WTC11 (cell line): ENCODE results near the gene TRIM59. TPM values are rescaled to one million over a fixed set of nuclear protein-coding genes. Genes with fewer than 3 reads are reported as not detected.

Experiments used
- ATAC-seq: fragments of 200-7000 bp; cut with Tn5 transposase; 2 replicates; pipeline ENCODE4 v1.10.0; 2021; ENCODE audit warnings: mild to moderate bottlenecking, moderate library complexity
- CTCF ChIA-PET: fragments of 300-600 bp; sonication (Branson Sonifier 250); formaldehyde crosslinking; loops from one replicate; lab custom pipeline; 2021; ENCODE audit warnings: antibody characterized with exemption; lab: Charles Lee
- POLR2A ChIA-PET: fragments of 350-600 bp; sonication (Branson Sonifier 250); formaldehyde crosslinking; loops from one replicate; lab custom pipeline; 2021; ENCODE audit warnings: antibody characterized with exemption; lab: Charles Lee
- DNase-seq: peaks from one replicate; pipeline ENCODE4 v3.0.0; 2021; ENCODE audit warnings: low spot score
- H3K27ac Mint-ChIP-seq: 2 replicates; pipeline ENCODE4 v1.8.0; 2021; ENCODE audit warnings: mixed read lengths
- H3K27me3 Mint-ChIP-seq: 2 replicates; pipeline ENCODE4 v1.8.0; 2021; ENCODE audit warnings: low read depth, mild to moderate bottlenecking, moderate library complexity, mixed read lengths
- H3K36me3 Mint-ChIP-seq: 2 replicates; pipeline ENCODE4 v1.8.0; 2021; ENCODE audit warnings: mixed read lengths
- H3K4me1 Mint-ChIP-seq: 2 replicates; pipeline ENCODE4 v1.8.0; 2022; ENCODE audit warnings: mixed read lengths
- H3K4me3 Mint-ChIP-seq: 2 replicates; pipeline ENCODE4 v1.8.0; 2021; ENCODE audit warnings: mild to moderate bottlenecking, moderate library complexity, mixed read lengths
- H3K9me3 Mint-ChIP-seq: 2 replicates; pipeline ENCODE4 v1.8.0; 2021; ENCODE audit warnings: mixed read lengths
- CREB1 ChIP-seq: sonication (generic); formaldehyde crosslinking; IDR thresholded peaks from 2 replicates; pipeline ENCODE4 v1.8.0; 2023; ENCODE audit warnings: mild to moderate bottlenecking, missing genetic modification reagents
- ESRRA ChIP-seq: sonication (generic); formaldehyde crosslinking; IDR thresholded peaks from 2 replicates; pipeline ENCODE4 v1.8.1; 2022; ENCODE audit warnings: mild to moderate bottlenecking, missing genetic modification reagents, borderline replicate concordance
- ETV6 ChIP-seq: sonication (generic); formaldehyde crosslinking; IDR thresholded peaks from 2 replicates; pipeline ENCODE4 v1.8.1; 2022; ENCODE audit warnings: mild to moderate bottlenecking, missing genetic modification reagents
- FOXJ3 ChIP-seq: sonication (generic); formaldehyde crosslinking; IDR thresholded peaks from 2 replicates; pipeline ENCODE4 v1.9.0; 2021; ENCODE audit warnings: missing genetic modification reagents, mild to moderate bottlenecking, borderline replicate concordance
- HMGA2 ChIP-seq: fragments of 250-450 bp; sonication (Bioruptor Pico); IDR thresholded peaks from 2 replicates; pipeline ENCODE4 v1.4.0; 2021; ENCODE audit warnings: mild to moderate bottlenecking, moderate library complexity
- NFATC4 ChIP-seq: fragments of 250-450 bp; sonication (Bioruptor Pico); IDR thresholded peaks from 2 replicates; pipeline ENCODE4 v1.9.0; 2021; ENCODE audit warnings: mild to moderate bottlenecking
- TEAD1 ChIP-seq: sonication (generic); formaldehyde crosslinking; IDR thresholded peaks from 2 replicates; pipeline ENCODE4 v1.8.0; 2022; ENCODE audit warnings: mild to moderate bottlenecking, missing genetic modification reagents
- ZBTB21 ChIP-seq: sonication (generic); formaldehyde crosslinking; IDR thresholded peaks from 2 replicates; pipeline ENCODE4 v1.8.1; 2023; ENCODE audit warnings: mild to moderate bottlenecking, missing genetic modification reagents, borderline replicate concordance
- ZNF138 ChIP-seq: sonication (generic); formaldehyde crosslinking; conservative IDR thresholded peaks from 2 replicates; pipeline ENCODE4 v1.8.1; 2022; ENCODE audit warnings: mild to moderate bottlenecking, moderate library complexity, missing genetic modification reagents
- ZNF263 ChIP-seq: sonication (generic); formaldehyde crosslinking; IDR thresholded peaks from 2 replicates; pipeline ENCODE4 v1.8.1; 2022; ENCODE audit warnings: low read depth, mild to moderate bottlenecking, moderate library complexity, missing genetic modification reagents
- total RNA-seq: library from RNA; stranded (reverse); gene quantifications from 3 replicates; pipeline ENCODE4 v1.2.3, GENCODE V29; 2021
- TF ChIP-seq, protein P1 (sequence below): fragments of 250-450 bp; sonication (Bioruptor Pico); IDR thresholded peaks from 2 replicates; pipeline ENCODE4 v1.9.0; 2021; ENCODE audit warnings: mild to moderate bottlenecking, borderline replicate concordance
- TF ChIP-seq, protein P2 (sequence below): sonication (generic); formaldehyde crosslinking; IDR thresholded peaks from 2 replicates; pipeline ENCODE4 v1.8.0; 2023; ENCODE audit warnings: missing genetic modification reagents, mild to moderate bottlenecking, borderline replicate concordance
- TF ChIP-seq, protein P3 (sequence below): sonication (generic); formaldehyde crosslinking; IDR thresholded peaks from 2 replicates; pipeline ENCODE4 v1.8.0; 2023; ENCODE audit warnings: missing genetic modification reagents
- TF ChIP-seq, protein P4 (sequence below): sonication (generic); formaldehyde crosslinking; IDR thresholded peaks from 2 replicates; pipeline ENCODE4 v1.8.0; 2022; ENCODE audit warnings: mild to moderate bottlenecking, missing genetic modification reagents
- TF ChIP-seq, protein P5 (sequence below): fragments of 250-450 bp; sonication (Bioruptor Pico); IDR thresholded peaks from 2 replicates; pipeline ENCODE4 v1.9.0; 2021; ENCODE audit warnings: moderate library complexity, mild to moderate bottlenecking, inconsistent platforms, borderline replicate concordance
- TF ChIP-seq, protein P6 (sequence below): sonication (generic); formaldehyde crosslinking; IDR thresholded peaks from 2 replicates; pipeline ENCODE4 v1.8.1; 2022; ENCODE audit warnings: mild to moderate bottlenecking, moderate library complexity, missing genetic modification reagents
- TF ChIP-seq, protein P7 (sequence below): sonication (generic); formaldehyde crosslinking; IDR thresholded peaks from 2 replicates; pipeline ENCODE4 v1.8.1; 2022; ENCODE audit warnings: missing genetic modification reagents, borderline replicate concordance

The TRIM59 gene
- total RNA-seq, 1 experiment from 2014 or later = 32.4 TPM

DNA sequence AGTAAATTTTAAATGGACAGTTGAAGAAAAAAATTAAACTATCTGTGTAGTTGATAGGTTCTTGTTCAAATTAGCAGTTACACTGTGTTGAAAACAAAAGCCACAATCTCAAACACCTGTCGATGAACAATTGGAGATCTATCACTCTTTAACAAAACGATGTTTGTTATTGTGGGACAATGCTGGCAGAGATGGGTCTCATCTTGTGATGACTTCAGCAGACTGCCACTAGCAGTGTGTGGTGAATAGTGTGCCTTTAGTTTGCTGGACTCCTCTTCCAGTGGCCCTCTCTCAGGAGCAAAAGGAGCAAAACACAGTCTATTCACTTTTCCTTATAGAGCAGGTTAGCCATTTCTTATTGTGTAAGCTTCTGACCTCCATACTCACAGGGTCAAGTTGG, 14.7 kb upstream of the TRIM59 start:
- TF ChIP-seq CREB1 (CRISPR knock-in tag) (no peak), ZBTB21 (CRISPR knock-in tag) (no peak), TEAD1 (no peak), ZNF263 (no peak), ETV6 (CRISPR knock-in tag) (no peak), HMGA2 (CRISPR knock-in tag) (no peak), NFATC4 (CRISPR knock-in tag) (no peak), ZNF138 (no peak), FOXJ3 (CRISPR knock-in tag) (no peak), ESRRA (CRISPR knock-in tag) (no peak)
- TF ChIP-seq, protein P1, sequence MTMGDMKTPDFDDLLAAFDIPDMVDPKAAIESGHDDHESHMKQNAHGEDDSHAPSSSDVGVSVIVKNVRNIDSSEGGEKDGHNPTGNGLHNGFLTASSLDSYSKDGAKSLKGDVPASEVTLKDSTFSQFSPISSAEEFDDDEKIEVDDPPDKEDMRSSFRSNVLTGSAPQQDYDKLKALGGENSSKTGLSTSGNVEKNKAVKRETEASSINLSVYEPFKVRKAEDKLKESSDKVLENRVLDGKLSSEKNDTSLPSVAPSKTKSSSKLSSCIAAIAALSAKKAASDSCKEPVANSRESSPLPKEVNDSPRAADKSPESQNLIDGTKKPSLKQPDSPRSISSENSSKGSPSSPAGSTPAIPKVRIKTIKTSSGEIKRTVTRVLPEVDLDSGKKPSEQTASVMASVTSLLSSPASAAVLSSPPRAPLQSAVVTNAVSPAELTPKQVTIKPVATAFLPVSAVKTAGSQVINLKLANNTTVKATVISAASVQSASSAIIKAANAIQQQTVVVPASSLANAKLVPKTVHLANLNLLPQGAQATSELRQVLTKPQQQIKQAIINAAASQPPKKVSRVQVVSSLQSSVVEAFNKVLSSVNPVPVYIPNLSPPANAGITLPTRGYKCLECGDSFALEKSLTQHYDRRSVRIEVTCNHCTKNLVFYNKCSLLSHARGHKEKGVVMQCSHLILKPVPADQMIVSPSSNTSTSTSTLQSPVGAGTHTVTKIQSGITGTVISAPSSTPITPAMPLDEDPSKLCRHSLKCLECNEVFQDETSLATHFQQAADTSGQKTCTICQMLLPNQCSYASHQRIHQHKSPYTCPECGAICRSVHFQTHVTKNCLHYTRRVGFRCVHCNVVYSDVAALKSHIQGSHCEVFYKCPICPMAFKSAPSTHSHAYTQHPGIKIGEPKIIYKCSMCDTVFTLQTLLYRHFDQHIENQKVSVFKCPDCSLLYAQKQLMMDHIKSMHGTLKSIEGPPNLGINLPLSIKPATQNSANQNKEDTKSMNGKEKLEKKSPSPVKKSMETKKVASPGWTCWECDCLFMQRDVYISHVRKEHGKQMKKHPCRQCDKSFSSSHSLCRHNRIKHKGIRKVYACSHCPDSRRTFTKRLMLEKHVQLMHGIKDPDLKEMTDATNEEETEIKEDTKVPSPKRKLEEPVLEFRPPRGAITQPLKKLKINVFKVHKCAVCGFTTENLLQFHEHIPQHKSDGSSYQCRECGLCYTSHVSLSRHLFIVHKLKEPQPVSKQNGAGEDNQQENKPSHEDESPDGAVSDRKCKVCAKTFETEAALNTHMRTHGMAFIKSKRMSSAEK (CRISPR knock-in tag) = no peak
- TF ChIP-seq, protein P2, sequence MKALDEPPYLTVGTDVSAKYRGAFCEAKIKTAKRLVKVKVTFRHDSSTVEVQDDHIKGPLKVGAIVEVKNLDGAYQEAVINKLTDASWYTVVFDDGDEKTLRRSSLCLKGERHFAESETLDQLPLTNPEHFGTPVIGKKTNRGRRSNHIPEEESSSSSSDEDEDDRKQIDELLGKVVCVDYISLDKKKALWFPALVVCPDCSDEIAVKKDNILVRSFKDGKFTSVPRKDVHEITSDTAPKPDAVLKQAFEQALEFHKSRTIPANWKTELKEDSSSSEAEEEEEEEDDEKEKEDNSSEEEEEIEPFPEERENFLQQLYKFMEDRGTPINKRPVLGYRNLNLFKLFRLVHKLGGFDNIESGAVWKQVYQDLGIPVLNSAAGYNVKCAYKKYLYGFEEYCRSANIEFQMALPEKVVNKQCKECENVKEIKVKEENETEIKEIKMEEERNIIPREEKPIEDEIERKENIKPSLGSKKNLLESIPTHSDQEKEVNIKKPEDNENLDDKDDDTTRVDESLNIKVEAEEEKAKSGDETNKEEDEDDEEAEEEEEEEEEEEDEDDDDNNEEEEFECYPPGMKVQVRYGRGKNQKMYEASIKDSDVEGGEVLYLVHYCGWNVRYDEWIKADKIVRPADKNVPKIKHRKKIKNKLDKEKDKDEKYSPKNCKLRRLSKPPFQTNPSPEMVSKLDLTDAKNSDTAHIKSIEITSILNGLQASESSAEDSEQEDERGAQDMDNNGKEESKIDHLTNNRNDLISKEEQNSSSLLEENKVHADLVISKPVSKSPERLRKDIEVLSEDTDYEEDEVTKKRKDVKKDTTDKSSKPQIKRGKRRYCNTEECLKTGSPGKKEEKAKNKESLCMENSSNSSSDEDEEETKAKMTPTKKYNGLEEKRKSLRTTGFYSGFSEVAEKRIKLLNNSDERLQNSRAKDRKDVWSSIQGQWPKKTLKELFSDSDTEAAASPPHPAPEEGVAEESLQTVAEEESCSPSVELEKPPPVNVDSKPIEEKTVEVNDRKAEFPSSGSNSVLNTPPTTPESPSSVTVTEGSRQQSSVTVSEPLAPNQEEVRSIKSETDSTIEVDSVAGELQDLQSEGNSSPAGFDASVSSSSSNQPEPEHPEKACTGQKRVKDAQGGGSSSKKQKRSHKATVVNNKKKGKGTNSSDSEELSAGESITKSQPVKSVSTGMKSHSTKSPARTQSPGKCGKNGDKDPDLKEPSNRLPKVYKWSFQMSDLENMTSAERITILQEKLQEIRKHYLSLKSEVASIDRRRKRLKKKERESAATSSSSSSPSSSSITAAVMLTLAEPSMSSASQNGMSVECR (CRISPR knock-in tag) = no peak
- TF ChIP-seq, protein P3, sequence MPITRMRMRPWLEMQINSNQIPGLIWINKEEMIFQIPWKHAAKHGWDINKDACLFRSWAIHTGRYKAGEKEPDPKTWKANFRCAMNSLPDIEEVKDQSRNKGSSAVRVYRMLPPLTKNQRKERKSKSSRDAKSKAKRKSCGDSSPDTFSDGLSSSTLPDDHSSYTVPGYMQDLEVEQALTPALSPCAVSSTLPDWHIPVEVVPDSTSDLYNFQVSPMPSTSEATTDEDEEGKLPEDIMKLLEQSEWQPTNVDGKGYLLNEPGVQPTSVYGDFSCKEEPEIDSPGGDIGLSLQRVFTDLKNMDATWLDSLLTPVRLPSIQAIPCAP (CRISPR knock-in tag) = no peak
- TF ChIP-seq, protein P4, sequence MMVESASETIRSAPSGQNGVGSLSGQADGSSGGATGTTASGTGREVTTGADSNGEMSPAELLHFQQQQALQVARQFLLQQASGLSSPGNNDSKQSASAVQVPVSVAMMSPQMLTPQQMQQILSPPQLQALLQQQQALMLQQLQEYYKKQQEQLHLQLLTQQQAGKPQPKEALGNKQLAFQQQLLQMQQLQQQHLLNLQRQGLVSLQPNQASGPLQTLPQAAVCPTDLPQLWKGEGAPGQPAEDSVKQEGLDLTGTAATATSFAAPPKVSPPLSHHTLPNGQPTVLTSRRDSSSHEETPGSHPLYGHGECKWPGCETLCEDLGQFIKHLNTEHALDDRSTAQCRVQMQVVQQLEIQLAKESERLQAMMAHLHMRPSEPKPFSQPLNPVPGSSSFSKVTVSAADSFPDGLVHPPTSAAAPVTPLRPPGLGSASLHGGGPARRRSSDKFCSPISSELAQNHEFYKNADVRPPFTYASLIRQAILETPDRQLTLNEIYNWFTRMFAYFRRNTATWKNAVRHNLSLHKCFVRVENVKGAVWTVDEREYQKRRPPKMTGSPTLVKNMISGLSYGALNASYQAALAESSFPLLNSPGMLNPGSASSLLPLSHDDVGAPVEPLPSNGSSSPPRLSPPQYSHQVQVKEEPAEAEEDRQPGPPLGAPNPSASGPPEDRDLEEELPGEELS (CRISPR knock-in tag) = no peak
- TF ChIP-seq, protein P5, sequence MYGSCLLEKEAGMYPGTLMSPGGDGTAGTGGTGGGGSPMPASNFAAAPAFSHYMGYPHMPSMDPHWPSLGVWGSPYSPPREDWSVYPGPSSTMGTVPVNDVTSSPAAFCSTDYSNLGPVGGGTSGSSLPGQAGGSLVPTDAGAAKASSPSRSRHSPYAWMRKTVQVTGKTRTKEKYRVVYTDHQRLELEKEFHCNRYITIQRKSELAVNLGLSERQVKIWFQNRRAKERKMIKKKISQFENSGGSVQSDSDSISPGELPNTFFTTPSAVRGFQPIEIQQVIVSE (CRISPR knock-in tag) = no peak
- TF ChIP-seq, protein P6, sequence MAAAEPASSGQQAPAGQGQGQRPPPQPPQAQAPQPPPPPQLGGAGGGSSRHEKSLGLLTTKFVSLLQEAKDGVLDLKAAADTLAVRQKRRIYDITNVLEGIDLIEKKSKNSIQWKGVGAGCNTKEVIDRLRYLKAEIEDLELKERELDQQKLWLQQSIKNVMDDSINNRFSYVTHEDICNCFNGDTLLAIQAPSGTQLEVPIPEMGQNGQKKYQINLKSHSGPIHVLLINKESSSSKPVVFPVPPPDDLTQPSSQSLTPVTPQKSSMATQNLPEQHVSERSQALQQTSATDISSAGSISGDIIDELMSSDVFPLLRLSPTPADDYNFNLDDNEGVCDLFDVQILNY = no peak
- TF ChIP-seq, protein P7, sequence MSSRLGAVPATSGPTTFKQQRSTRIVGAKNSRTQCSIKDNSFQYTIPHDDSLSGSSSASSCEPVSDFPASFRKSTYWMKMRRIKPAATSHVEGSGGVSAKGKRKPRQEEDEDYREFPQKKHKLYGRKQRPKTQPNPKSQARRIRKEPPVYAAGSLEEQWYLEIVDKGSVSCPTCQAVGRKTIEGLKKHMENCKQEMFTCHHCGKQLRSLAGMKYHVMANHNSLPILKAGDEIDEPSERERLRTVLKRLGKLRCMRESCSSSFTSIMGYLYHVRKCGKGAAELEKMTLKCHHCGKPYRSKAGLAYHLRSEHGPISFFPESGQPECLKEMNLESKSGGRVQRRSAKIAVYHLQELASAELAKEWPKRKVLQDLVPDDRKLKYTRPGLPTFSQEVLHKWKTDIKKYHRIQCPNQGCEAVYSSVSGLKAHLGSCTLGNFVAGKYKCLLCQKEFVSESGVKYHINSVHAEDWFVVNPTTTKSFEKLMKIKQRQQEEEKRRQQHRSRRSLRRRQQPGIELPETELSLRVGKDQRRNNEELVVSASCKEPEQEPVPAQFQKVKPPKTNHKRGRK (CRISPR knock-in tag) = no peak
- CTCF ChIA-PET = interaction anchor here (1.6 kb wide), 1 partner anchor 14 kb away, joined by 4 read pairs; the partner anchor contains the start of gene TRIM59
- H3K27me3 Mint-ChIP-seq = peaks cover 36% of the 10 kb centered on the region

More for the DNA sequence above, 14.7 kb upstream of the TRIM59 start:
- no peak for ATAC-seq
- no peak overlapping the region for H3K27ac Mint-ChIP-seq
- no peak overlapping the region for H3K4me3 Mint-ChIP-seq
- DNase-seq = no peak
- peaks cover 19% of the 10 kb centered on the region for H3K9me3 Mint-ChIP-seq
- POLR2A ChIA-PET = no interaction called here
- H3K36me3 Mint-ChIP-seq = peaks cover 6% of the 10 kb centered on the region
- H3K4me1 Mint-ChIP-seq = peaks cover 5% of the 10 kb centered on the region; the same call in 1 of the 2 replicates
